RWPE1 (cell line): ENCODE measurements around the gene EXOC7.
A peak's percentile ranks its signal among the peaks of the same experiment; 100 is the strongest.

Experiments
- CTCF ChIA-PET: fragments of 350-600 bp; sonication (Branson Sonifier 250); formaldehyde crosslinking; extraction: SDS; loops from one replicate; lab custom pipeline; 2021; lab: Yijun Ruan, JAX
- POLR2A ChIA-PET: fragments of 400-600 bp; formaldehyde crosslinking; extraction: SDS; loops from one replicate; lab custom pipeline; 2020; ENCODE audit warnings: antibody characterized with exemption; ENCODE audit not compliant: low non-redundant PET; lab: Yijun Ruan, JAX
- DNase-seq: peaks from one replicate; pipeline ENCODE4 v3.0.0; 2012; ENCODE audit warnings: low spot score
- H3K27ac ChIP-seq: fragments of 450-650 bp; 2 replicates; pipeline ENCODE4 v1.5.1; 2017
- TF ChIP-seq, protein P1 (sequence below): fragments of 450-650 bp; conservative IDR thresholded peaks from 2 replicates; pipeline ENCODE4 v1.5.1; 2017; ENCODE audit warnings: low read depth, mild to moderate bottlenecking

Gene EXOC7

GRCh38 chr17:76088868-76089576 lies 14.6 kb downstream of the EXOC7 start:
- DNase-seq, result no peak
- TF ChIP-seq, protein P1, sequence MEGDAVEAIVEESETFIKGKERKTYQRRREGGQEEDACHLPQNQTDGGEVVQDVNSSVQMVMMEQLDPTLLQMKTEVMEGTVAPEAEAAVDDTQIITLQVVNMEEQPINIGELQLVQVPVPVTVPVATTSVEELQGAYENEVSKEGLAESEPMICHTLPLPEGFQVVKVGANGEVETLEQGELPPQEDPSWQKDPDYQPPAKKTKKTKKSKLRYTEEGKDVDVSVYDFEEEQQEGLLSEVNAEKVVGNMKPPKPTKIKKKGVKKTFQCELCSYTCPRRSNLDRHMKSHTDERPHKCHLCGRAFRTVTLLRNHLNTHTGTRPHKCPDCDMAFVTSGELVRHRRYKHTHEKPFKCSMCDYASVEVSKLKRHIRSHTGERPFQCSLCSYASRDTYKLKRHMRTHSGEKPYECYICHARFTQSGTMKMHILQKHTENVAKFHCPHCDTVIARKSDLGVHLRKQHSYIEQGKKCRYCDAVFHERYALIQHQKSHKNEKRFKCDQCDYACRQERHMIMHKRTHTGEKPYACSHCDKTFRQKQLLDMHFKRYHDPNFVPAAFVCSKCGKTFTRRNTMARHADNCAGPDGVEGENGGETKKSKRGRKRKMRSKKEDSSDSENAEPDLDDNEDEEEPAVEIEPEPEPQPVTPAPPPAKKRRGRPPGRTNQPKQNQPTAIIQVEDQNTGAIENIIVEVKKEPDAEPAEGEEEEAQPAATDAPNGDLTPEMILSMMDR, result no peak
- no peak overlapping the region for H3K27ac ChIP-seq
- POLR2A ChIA-PET, result interaction anchor here (0.6 kb wide), 1 partner anchor 11 kb away, joined by 5 read pairs; no protein-coding TSS in a partner anchor
- CTCF ChIA-PET, result interaction anchor here (1.2 kb wide), 1 partner anchor 93 kb away, joined by 3 read pairs; no protein-coding TSS in a partner anchor

DNA sequence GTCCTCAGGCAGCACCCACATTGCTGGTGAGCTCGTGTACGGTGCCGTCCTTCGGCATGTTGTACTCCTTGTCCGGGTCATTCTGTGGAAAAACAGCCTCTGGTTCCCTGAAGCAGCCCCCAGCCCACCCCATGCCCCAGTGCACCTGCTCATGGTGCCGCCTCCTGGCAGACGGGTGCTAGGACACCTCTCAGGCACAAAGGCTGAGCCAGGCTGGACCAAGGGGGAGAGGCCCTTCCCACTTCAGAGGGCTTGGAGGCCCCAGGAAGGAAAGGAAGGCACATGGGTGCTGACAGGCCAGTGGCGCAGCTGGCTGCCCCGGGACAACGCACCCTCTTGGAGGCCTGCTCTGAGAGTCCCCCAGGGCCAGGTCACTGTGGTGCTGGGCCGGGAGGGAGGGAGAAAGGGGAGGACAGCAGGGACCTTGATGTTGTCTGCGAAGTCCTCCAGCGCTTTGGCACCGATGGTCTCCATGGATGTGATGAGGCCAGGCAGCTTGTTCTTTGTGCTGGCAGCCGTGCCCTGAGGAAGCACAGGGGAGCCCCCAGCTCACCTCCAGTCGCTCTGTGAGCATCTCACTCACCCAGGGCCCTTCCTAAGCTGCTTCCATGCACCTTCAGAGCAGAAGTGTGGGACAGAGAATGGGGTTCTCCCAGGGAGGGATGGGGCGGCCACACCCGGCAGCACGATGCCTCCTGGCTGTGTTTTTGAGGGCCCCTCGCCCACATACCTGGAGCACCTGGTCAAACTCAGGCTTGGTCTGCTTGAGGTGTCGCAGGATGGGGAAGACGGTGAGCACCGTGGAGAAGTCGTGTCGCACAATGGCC lies 15.3 kb downstream of the EXOC7 start:
- no peak overlapping the region for H3K27ac ChIP-seq
- ChIA-PET POLR2A (interaction anchor here (0.6 kb wide), 1 partner anchor 12 kb away, joined by 5 read pairs; no protein-coding TSS in a partner anchor), CTCF (interaction anchor here (1.2 kb wide), 1 partner anchor 94 kb away, joined by 3 read pairs; no protein-coding TSS in a partner anchor)
- DNase-seq, result no peak
- TF ChIP-seq, protein P1, result no peak

DNA sequence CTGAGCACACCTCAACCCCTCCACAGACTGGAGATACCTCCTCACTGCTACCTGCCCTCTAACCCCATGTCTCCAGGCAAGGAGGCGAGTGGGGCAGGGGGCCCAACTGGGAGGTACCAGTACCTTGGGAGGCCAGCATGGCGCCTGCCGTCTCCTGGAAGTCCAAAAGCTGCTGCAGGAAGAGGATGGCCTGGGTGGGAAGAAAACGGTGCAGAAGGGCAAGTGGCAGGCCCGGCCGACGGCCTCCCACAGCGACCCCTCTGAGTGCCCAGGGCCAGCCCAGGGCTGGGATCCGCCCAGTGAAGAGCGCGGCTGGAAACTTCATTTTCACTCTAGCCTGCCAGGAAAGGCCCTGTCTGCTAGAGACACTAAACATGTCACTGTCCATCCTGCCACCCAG lies 16.1 kb downstream of the EXOC7 start:
- TF ChIP-seq, protein P1, result no peak
- ChIA-PET POLR2A (no interaction called here), CTCF (no interaction called here)
- DNase-seq, result no peak
- H3K27ac ChIP-seq, result no peak overlapping the region

- TF ChIP-seq, protein P1, result no peak
- CTCF ChIA-PET, result interaction anchor here (0.6 kb wide), 1 partner anchor 23 kb away, joined by 3 read pairs; no protein-coding TSS in a partner anchor
- peak overlapping the region; percentile 2; the same call in 1 of the 2 replicates for H3K27ac ChIP-seq
- POLR2A ChIA-PET, result no interaction called here
- no peak for DNase-seq
These were observed 17.2 kb downstream of the EXOC7 start for GRCh38 chr17:76086384-76086783.

- POLR2A ChIA-PET, result no interaction called here
- CTCF ChIA-PET, result interaction anchor here (0.6 kb wide), 1 partner anchor 22 kb away, joined by 3 read pairs; no protein-coding TSS in a partner anchor
These were observed 17.7 kb downstream of the EXOC7 start for GRCh38 chr17:76085731-76086366.

More at GRCh38 chr17:76085731-76086366, 17.7 kb downstream of the EXOC7 start:
- H3K27ac ChIP-seq, result peak overlapping the region; percentile 2
- DNase-seq, result no peak
- TF ChIP-seq, protein P1, result no peak
